HFFc6 (cell line): Measurements from ENCODE around the gene ADGRG1. TPM values are rescaled to one million over a fixed set of nuclear protein-coding genes. Genes with fewer than 3 reads are reported as not detected.
A peak's percentile ranks its signal among the peaks of the same experiment; 100 is the strongest.

Experiments used
- DNase-seq: peaks from one replicate; pipeline ENCODE4 v3.0.0-alpha.2; 2018
- H3K27ac Mint-ChIP-seq: 2 replicates; pipeline ENCODE4 v1.8.0; 2020; ENCODE audit warnings: mild to moderate bottlenecking, mixed read lengths
- H3K27me3 Mint-ChIP-seq: 2 replicates; pipeline ENCODE4 v1.8.0; 2021; ENCODE audit warnings: mild to moderate bottlenecking, moderate library complexity, mixed read lengths; ENCODE audit not compliant: insufficient read depth
- H3K36me3 Mint-ChIP-seq: 2 replicates; pipeline ENCODE4 v1.8.0; 2021; ENCODE audit warnings: low read depth, mixed read lengths
- H3K4me1 Mint-ChIP-seq: 2 replicates; pipeline ENCODE4 v1.8.0; 2020; ENCODE audit warnings: low read depth, mixed read lengths
- H3K4me3 Mint-ChIP-seq: 2 replicates; pipeline ENCODE4 v1.8.0; 2020; ENCODE audit warnings: mild to moderate bottlenecking, moderate library complexity, mixed read lengths
- H3K9me3 Mint-ChIP-seq: 2 replicates; pipeline ENCODE4 v1.8.0; 2020; ENCODE audit warnings: mild to moderate bottlenecking, mixed read lengths
- total RNA-seq, 6 experiments: library from RNA; stranded (reverse); fragmentation: NEBNext Ultra II Directional; extraction: Animal tissue kit (Norgen Biotek cat#: 25700); gene quantifications; 2 replicates in 1 of 6; 3 replicates in 5 of 6; pipeline ENCODE4 v1.2.3, GENCODE V29; 2021
- TF ChIP-seq, protein P1 (sequence below): fragments of 200-600 bp; sonication (generic); IDR thresholded peaks from 2 replicates; pipeline ENCODE4 v1.5.0; 2021; ENCODE audit warnings: antibody characterized with exemption, mild to moderate bottlenecking

The ADGRG1 gene
- total RNA-seq, 6 experiments from 2014 or later = 0.18 to 1.4 (median 0.50) TPM

DNA sequence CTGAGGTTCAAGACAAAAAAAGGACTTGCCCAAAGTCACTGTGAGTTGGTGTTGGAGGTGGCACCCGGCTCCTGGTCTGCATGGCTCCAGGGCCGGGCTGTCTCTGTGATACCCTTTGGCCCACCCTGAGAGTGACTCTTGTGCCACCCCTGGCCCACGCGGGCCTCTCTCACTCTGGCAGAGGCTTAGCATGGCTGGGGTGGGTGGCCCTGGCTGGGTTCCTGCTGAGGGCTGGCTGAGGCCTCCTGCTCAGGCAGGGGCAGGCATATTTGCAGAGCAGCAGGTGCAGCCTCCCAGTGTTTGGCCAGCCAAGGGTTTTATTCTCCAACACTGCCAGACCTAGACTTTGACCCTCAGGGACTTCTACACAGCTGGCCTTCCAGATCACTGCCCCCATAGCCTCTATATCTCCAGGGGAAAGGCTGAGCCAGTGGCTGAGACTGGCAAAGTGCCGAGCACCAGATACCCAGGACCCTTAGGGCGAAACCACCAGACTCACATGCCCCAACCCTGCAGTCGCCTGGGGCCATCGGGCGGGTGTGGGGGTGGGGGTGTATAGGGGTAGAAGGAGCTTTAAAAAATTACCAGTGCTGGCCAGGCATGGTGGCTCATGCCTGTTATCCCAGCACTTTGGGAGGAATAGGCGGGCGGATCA lies 21.5 kb upstream of the ADGRG1 start:
- DNase-seq = no peak
- Mint-ChIP-seq H3K36me3 (no peaks in the 10 kb centered on the region), H3K4me1 (peaks cover 25% of the 10 kb centered on the region), H3K27ac (no peak overlapping the region), H3K4me3 (no peak overlapping the region), H3K9me3 (no peaks in the 10 kb centered on the region), H3K27me3 (peaks cover 53% of the 10 kb centered on the region)
- TF ChIP-seq, protein P1, sequence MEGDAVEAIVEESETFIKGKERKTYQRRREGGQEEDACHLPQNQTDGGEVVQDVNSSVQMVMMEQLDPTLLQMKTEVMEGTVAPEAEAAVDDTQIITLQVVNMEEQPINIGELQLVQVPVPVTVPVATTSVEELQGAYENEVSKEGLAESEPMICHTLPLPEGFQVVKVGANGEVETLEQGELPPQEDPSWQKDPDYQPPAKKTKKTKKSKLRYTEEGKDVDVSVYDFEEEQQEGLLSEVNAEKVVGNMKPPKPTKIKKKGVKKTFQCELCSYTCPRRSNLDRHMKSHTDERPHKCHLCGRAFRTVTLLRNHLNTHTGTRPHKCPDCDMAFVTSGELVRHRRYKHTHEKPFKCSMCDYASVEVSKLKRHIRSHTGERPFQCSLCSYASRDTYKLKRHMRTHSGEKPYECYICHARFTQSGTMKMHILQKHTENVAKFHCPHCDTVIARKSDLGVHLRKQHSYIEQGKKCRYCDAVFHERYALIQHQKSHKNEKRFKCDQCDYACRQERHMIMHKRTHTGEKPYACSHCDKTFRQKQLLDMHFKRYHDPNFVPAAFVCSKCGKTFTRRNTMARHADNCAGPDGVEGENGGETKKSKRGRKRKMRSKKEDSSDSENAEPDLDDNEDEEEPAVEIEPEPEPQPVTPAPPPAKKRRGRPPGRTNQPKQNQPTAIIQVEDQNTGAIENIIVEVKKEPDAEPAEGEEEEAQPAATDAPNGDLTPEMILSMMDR = no peak

DNA sequence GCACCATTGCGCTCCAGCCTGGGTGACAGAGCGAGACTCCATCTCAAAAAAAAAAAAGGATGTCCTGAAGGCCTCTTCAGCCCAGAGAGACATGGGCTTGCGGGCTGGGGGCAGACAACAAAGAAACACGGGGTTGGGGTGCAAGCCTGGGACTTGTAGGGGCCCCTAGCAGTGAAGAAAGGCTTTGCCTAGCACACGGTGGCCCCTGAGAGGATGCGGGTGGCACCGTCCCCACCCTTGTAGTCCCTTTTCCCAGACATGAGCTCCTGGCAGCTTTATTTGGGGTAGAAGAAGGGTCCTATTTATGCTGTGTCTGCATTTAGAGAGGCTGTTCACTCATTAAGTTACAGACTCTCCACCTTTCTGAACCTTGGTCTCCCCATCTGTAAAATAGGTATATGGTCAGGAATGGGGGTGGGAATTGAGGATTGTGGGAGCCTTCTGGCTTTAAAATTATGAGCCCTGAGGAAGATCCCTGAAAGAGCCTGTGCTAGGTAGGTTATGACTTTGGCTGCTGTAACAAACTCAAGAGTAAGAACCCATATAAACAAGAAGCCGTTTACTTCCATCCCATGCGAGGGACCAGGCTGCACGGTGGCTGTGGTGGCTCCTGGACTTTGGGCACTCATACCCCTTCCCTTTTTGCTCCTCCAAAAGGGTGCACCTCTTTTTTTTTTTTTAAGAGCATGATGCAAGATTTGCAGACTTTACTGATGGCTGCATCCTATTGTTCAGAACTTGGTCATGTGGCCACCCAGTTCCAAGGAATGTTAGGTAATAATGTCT lies 20.6 kb upstream of the ADGRG1 start:
- no peaks in the 10 kb centered on the region for H3K36me3 Mint-ChIP-seq
- H3K27me3 Mint-ChIP-seq = peaks cover 48% of the 10 kb centered on the region
- H3K27ac Mint-ChIP-seq = no peak overlapping the region
- no peak overlapping the region for H3K4me3 Mint-ChIP-seq
- peaks cover 25% of the 10 kb centered on the region for H3K4me1 Mint-ChIP-seq
- TF ChIP-seq, protein P1 = no peak
- DNase-seq = no peak
- no peaks in the 10 kb centered on the region for H3K9me3 Mint-ChIP-seq

DNA sequence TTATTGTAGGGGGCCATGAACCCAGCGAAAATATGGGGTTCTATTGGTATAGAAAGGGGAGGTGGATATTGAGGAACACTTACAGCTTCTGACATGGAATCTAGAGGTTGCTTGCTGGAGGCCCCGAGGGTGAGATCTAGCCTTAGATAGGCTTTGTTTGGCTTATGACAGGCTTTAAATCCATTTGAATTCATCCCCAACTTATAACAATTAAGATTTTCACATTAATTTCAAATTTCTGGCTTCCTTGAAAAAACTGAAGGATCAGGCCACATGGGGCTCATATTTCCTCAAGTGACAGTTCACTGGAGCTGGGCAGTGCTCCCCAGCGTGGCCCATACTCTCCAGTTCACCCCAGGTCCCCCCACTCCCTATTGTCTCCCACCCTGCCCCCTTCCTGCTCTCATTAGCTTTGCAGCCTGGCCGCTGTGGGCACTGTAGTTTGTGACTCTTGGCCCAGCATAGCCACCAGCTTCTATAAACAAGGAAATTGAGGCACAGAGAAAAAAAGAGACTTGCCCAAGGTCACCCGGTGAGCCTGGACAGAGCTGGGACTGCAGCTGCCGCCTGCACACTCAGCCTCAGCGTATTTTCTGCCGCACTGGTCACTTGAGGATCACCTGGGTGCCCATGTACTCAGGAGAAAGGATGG lies 19.8 kb upstream of the ADGRG1 start:
- peaks cover 42% of the 10 kb centered on the region for H3K27me3 Mint-ChIP-seq
- TF ChIP-seq, protein P1 = no peak
- H3K9me3 Mint-ChIP-seq = no peaks in the 10 kb centered on the region
- no peaks in the 10 kb centered on the region for H3K36me3 Mint-ChIP-seq
- H3K27ac Mint-ChIP-seq = no peak overlapping the region
- H3K4me1 Mint-ChIP-seq = peaks cover 25% of the 10 kb centered on the region
- H3K4me3 Mint-ChIP-seq = no peak overlapping the region
- no peak for DNase-seq

DNA sequence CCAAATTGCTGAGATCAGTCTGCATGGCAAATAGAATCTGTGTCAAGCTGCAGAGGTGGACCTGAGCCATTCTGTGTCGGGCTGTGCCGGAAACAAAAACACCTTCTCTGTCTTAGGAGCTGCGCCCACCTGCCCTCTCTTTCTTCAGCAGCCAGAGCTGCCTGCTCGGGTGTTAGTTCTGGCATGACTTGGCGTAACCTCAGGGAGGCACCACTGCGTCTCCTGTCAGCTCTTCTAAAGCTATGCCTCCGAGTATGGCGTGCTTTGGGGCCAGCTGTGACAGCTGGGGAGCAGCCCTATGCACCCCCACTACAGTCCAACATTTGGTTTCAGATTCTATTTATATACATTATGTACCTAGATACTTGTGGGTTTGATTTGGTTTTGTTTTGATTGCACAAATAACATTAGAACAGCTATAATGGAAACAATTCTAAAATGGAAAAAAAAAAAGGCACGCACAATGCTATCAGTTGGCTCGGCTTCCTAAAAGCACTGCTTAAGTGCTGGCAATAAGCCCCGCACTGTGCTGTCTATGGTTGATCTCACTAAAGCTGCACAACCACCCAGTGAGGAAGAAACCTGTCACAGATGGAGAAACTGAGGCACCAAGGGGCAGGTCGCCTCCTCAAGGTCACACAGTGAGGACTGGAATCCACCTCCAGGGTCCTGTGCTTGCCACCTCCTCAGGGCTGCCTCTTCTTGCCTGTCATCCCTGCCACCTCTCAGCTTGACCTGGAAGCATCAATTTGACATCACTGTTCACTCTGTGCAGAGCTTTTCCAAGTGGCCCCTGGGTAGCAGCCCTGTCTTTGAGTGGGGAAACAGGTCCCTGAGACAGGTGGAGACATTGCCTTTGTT lies 18.7 kb upstream of the ADGRG1 start:
- no peak overlapping the region for H3K4me3 Mint-ChIP-seq
- no peak for DNase-seq
- H3K4me1 Mint-ChIP-seq = peaks cover 25% of the 10 kb centered on the region
- TF ChIP-seq, protein P1 = peak; percentile 14; the same call in 1 of the 2 replicates
- H3K27ac Mint-ChIP-seq = no peak overlapping the region
- peaks cover 40% of the 10 kb centered on the region for H3K27me3 Mint-ChIP-seq
- no peaks in the 10 kb centered on the region for H3K9me3 Mint-ChIP-seq
- no peaks in the 10 kb centered on the region for H3K36me3 Mint-ChIP-seq

DNA sequence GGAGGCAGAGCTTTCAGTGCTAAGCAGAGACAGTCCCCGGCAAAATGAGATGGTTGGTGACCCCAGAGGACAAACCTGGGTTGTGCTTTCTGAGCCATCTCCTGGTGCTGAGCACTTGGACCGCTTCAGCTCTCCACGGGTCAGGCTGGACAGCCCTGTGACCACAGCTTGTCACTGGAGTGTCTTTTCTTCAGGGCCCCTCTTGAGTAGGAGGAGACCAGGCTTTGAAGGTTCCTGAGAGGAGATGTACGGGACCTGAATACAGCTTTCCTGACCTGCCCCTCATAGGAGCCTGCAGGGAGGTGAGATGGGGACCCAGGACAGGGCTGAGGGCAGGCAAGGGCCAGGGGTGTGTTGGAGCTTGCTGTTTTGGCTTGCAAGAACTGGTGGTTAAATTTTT lies 17.8 kb upstream of the ADGRG1 start:
- Mint-ChIP-seq H3K27ac (no peak overlapping the region), H3K4me1 (peaks cover 25% of the 10 kb centered on the region), H3K36me3 (no peaks in the 10 kb centered on the region), H3K9me3 (no peaks in the 10 kb centered on the region), H3K27me3 (peaks cover 33% of the 10 kb centered on the region), H3K4me3 (no peak overlapping the region)
- TF ChIP-seq, protein P1 = no peak
- DNase-seq = no peak
